HuH-7 (cell line): ENCODE measurements around the gene COQ9.
"Not testable (repeated sequence)": the region's sequence is repeated elsewhere in the genome, so short reads cannot be mapped to it uniquely, and the experiment has no call there.

Experiments
- DNase-seq: peaks from one replicate; pipeline ENCODE4 v3.0.0; 2011; ENCODE audit warnings: low spot score

The COQ9 gene

DNA sequence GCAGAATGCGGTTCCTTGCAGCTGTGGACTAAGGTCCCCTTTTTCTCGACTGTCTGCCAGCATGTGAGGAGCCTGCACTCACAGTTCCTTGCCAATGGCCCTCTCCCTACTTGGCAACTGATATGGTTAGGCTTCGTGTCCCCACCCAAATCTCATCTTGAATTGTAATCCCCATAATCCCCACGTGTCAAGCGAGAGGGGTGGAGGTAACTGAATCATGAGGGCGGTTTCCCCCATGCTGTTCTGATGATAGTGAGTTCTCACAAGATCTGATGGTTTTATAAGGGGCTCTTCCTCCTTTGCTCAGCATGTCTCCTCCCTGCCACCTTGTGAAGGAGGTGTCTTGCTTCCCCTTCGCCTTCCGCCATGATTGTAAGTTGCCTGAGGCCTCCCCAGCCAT is 20.0 kb upstream of the COQ9 start:
- no peak for DNase-seq

DNA sequence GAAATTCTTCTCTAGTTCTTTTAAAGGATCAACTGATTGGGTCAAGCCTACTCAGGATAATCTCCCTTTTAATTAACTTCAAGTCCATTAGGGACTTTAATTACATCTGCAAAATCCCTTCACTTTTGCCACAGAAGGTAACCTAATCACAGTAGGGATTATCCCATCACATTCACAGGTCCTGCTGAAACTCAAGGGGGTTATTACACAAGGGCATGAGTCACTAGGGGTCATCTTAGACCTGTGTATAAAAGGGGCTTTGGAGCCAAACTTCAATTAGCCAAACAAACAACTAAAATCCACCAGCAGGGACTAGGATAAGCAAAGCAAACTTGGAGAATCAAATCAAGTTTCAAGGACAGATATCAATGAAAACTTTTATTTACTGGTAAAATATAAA is 19.5 kb upstream of the COQ9 start:
- DNase-seq: no peak

DNA sequence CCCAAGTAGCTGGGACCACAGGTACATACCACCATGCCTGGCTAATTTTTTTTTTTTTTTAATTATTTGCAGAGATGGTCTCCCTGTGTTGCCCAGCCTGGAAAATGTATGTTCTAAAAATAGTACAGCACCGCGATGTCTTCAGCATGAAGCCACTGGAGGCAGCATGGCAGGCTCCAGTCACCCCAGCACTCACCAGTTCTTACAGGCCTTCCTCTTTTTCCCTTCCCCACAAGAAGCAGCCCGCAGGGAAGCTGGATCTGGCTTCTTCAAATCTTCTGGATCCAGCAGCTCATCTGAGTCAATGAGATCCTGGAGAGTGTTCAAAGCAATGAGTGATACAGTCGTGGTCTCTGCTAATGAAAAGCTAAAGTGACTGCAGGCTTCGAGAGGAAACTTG is 16.3 kb upstream of the COQ9 start:
- no peak for DNase-seq

- DNase-seq: no peak
These were observed 14.8 kb upstream of the COQ9 start for GRCh38 chr16:57432505-57432904.

DNA sequence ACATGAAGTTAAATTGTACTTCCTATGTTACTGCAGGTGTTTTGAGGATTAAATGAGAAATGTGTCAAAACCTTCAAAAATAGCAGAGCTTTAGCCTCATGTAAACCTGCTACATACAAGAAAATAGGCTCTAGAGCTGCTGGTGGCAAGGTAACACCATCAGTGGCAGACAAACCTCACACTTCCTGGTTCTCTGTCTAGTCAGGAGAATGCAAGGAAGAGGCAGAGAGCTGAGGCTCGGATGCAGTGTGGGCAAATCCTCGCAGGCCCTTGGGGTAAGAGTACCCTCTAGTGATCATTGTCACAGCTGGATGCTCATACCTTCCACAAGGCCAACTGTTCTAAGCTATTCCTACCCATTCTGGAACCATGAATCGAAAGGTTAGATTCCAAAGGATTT is 14.3 kb upstream of the COQ9 start:
- DNase-seq: no peak

DNA sequence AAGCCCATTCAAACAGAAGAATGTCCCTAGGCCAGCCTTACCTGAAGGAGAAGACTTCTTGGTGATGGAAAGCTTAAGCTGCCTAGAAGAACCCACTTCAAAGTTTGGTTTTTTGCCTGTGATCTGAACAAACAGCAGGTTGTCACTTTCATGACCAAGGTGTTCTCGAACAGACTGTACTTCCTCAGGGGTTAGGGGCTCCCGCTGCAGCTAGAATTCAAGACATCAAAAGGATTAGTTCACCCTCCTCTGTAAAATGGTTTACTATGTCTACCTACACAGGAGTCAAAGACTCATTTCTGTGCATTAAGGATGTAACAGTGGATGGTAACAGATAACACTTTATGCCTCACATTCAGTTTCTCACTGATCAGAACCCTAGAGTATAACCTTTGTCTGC is 13.3 kb upstream of the COQ9 start:
- DNase-seq: no peak

DNA sequence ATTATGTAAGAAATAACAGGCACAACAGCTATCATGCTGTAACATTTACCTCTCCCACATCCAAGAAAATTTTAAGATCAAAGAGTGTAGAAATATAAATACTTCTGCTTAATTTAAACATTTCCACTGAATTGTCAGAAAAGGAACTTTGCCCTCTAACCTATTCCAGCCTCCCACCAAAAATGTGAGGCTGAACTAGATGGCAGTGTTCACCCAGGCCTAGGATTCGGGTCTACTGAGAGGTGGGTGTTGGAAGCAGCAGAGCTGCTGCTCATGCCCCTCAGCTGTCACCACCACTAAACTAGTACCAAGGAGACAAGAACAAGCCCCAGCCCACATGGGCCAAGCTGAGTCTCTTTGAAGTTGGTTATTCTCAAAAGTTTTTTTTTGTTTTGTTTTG is 11.4 kb upstream of the COQ9 start:
- DNase-seq: no peak

DNA sequence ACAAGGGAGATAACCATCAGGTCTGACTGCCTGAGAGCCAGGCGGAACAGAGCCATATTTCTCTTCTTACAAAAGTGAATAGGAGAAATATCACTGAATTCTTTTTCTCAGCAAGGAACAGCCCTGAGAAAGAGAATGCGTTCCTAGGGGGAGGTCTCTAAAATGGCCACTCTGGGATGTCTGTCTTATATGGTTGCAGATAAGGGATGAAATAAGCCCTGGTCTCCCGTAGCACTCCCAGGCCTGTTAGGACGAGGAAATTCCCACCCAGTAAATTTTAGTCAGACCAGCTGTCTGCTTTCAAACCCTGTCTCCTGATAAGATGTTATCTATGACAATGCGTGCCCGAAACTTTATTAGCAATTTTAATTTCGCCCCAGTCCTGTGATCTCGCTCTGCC is 7.3 kb upstream of the COQ9 start:
- not testable (repeated sequence) for DNase-seq

DNA sequence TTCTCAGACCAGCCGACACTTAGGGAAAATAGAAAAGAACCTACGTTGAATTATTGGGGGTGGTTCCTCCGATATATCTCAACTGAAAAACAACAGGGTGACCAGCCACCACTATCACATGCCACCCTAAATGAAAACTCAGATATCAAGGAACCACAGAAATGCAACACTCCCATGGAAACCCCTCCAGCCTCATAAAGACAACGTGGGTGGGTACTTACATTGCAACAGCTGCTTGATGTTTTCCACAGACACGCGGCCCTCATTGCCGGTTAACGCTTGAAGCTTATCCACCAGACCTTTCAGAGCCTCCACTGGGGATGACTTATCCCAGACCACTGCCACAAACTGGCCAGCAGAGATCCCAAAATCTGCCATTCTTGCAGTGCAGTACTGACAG is 6.7 kb upstream of the COQ9 start:
- not testable (repeated sequence) for DNase-seq

- no peak for DNase-seq
These were observed 2.6 kb upstream of the COQ9 start for GRCh38 chr16:57444711-57445110.

DNA sequence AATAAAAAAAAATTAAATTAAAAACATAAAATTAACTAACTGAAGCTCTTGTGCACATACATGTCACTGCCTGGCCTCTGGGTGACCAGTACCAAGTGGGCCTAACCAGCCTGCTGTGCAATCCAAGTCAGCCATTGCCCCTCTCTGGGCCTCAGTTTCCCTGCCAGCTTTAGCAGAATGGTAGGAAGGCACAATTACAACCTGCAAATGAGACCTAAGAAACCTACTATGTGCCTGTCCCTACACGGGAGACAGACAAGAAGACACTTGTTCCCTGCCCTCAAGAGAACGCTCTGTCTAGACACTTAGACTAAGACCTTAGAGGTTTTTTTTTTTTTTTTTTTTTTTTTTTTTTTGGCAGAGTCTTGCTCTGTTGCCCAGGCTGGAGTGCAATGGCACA is 1.8 kb upstream of the COQ9 start:
- DNase-seq: no peak

GRCh38 chr16:57446531-57447185 is 621 bp upstream of the COQ9 start:
- DNase-seq: peak; percentile 29

DNA sequence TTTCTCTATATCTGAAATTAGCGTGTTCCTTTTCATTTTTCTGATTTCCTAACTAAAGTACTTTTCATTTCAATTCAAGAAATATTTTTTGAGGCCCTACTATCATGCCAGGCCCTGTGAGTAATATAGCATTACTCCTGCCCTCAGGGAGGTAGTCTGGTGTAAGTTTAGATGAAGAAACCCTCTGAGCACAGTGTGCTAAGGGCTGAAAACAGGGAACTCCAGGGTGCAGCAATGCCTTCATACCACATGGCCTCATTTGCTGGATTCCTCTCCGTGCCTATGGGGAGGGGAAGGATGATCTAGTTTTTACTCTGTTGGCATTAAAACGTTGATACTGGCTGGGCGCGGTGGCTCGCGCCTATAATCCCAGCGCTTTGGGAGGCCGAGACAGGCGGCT is 4.7 kb downstream of the COQ9 start:
- DNase-seq: no peak

DNA sequence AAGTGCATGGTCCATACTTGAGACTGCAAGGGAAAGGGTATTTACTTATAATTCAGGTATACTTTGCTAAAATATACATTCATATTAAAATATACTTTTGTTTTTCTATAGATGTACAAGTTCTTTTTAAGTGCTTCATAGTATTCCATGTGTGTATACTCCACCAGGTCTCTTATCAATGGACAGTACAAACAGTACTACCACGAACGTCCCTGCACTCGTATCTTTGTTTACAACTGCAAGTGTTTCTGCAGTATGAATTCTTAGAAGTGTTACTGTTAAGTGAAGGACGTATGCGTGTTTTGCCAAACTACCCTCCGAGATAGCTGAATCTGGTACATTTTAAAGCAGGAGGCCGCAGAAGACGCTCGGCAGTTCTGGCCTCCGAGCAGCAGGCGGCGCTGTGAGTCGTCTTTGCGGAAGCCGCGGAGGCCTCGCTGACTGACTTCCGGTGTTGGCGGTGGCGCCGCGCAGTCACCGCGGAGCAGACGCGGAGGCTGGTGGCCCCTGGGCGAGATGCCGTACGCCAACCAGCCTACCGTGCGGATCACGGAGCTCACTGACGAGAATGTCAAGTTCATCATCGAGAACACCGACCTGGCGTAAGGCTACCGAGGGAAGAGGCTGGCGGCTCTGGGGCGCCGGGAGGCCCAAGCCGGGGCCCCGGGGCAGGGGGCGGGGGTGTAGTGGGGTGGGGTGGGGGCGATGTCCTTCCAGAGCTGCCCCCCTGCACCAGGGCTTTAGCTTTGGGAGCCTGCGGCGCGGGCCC is 15.1 kb downstream of the COQ9 start, which contains the start of gene POLR2C:
POLR2C (plus strand) TSS at position 471 of the 769 bp plus-strand sequence; CDS start at position 517, 46 bp downstream.
- DNase-seq: peak; percentile 72

DNA sequence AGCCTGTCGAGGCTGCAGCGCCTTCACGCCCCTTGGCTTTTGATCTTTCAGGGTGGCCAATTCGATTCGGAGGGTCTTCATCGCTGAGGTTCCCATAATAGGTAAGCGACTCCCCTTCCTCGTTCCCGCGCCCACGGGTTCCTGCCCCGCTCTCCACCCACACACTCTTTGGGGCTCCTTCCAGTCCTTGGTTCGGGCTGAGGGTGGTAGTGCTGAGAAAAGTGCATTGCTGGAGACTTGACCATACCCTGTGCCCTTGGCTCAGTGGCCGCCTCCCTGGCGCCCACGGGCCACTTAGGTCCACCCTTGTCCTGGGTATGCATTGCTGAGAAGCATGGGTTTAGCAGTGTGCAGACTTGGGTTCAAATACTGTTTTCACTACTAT is 15.7 kb downstream of the COQ9 start:
- DNase-seq: no peak

GRCh38 chr16:57464523-57464922 is 17.2 kb downstream of the COQ9 start:
- DNase-seq: no peak

DNA sequence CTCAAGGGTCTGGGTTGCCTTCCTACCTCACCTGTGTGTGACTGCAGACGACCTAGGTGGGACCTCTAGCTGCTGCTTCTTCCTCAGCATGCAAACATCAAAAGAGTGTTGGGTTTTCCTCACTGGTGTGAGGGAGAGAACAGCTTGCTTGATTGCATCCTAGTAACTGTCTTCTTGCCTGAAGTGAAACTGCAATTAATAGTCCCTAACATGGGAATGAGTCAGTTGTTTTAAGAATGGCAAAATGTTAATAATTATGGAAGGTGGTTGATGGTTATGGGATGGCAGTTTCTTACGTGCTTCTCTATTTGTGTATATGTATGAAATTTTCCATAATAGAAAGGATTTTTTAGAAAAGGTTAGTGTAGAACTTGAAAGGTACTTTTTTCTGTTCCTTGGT is 21.1 kb downstream of the COQ9 start:
- DNase-seq: no peak

- DNase-seq: no peak
These were observed 21.8 kb downstream of the COQ9 start for GRCh38 chr16:57469046-57469445.

DNA sequence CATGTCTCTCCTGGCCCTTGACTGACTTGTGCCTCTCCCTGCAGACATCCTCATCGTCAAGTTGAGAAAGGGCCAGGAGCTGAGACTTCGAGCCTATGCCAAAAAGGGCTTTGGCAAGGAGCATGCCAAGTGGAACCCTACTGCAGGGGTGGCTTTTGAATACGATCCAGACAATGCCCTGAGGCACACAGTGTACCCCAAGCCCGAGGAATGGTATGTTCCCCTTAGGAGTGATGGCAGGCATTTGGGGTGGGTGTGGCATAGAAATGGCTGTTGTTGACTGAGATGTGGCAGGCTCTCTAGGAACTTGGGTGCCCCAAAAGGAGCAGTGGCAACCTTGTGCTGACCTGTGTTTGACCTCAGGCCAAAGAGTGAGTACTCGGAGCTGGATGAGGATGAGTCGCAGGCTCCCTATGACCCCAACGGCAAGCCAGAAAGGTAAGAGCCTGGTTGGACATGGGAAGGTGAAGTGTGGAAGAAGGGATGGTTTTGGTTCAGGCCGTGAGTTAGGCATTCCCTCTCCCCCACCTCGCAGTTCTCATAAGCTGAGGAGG is 22.7 kb downstream of the COQ9 start:
- DNase-seq: no peak

- no peak for DNase-seq
These were observed 23.4 kb downstream of the COQ9 start for GRCh38 chr16:57470711-57471110.

GRCh38 chr16:57471209-57471608 is 23.9 kb downstream of the COQ9 start:
- no peak for DNase-seq

DNA sequence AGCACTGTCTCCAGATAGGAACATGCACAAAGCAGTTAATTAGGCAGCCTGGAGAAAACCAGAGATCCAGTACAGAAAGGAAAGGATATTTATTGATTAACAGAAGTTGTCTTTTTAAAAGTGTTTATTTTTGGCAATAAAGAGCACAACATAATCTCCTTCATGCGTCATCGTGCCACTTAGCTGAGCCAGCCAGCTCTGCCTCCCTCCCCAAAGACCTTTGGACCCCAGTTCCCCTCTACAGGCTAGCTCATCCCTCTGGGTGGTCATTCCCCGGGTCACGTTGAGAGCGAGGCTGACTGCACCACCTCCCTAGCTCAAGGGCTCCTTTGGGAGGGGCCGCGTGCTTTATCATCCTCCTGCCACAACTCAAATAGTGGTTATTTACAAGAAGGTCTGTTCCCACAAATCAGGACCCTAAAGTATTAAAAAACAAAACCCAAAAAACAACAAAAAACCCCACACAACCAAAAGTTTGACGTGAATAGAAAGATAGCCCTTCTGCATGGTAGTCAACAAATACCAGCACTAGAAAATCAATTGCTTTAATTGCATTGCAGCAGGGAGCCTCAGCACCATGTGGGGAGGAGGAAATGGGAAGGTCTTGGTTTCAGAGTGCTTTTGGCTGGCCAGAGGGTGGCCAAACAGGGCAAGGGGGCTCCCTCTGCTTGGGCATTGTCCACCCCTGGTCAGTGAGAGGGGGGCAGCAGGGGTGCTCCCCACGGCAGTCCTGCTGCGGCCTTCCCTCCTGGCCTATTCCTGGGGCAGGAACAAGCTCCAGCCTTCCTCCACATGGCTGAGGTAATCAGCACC is 24.8 kb downstream of the COQ9 start:
- DNase-seq: peak; percentile 93

DNA sequence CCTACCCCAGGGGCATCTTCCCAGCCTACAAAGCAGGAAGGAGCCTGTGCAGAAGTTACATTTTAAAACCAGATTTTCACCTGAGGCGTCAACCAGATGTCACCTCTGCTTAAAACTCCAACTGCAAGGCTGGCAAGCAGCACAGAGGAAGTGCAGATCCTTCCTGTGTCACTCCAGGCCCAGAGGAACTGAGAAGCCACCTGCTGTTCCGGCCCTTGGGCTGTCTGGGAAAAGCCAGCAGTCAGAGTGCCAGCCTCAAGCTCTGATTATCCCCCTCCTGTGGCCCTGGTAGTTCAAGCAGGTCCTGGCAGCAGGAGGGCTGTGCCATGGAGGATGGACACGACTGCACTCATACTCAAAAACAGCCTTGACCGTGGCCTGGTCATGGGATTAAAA is 25.4 kb downstream of the COQ9 start:
- no peak for DNase-seq
